ENCODE results near the gene C17orf114.
A peak's percentile ranks its signal among the peaks of the same experiment; 100 is the strongest.

C17orf114 gene

GRCh38 chr17:4777969-4778760 is 24.0 kb downstream of the C17orf114 start (continued):
- peak; percentile 76; the same call in 1 of the 2 replicates for TF ChIP-seq ATF2 (CRISPR knock-in tag; IDR thresholded peaks at IDR 0.05)
- no peak for TF ChIP-seq PRDM15 (CRISPR knock-in tag; IDR thresholded peaks at IDR 0.05)
- peak; percentile 87 for TF ChIP-seq PHF5A (CRISPR knock-in tag; IDR thresholded peaks at IDR 0.05; ENCODE audit: low read depth, unreplicated experiment)
- TF ChIP-seq ZFP90 (CRISPR knock-in tag; IDR thresholded peaks at IDR 0.05; ENCODE audit: borderline replicate concordance), result peak; percentile 81
- TF ChIP-seq RXRB (CRISPR knock-in tag; IDR thresholded peaks at IDR 0.05; ENCODE audit: borderline replicate concordance), result peak; percentile 82
- no peak for TF ChIP-seq WIZ (CRISPR knock-in tag; IDR thresholded peaks at IDR 0.05)
- peak; percentile 29; the same call in 1 of the 2 replicates for TF ChIP-seq ZNF629 (CRISPR knock-in tag; conservative IDR thresholded peaks at IDR 0.05)
- peak; percentile 26; the same call in 1 of the 2 replicates for TF ChIP-seq CCDC6 (CRISPR knock-in tag; IDR thresholded peaks at IDR 0.05)
- TF ChIP-seq CSRNP1 (CRISPR knock-in tag; IDR thresholded peaks at IDR 0.05), result no peak
- peak; percentile 67; the same call in 1 of the 2 replicates for TF ChIP-seq MYC (CRISPR knock-in tag; IDR thresholded peaks at IDR 0.05; ENCODE audit: borderline replicate concordance)
- no peak for TF ChIP-seq ATAD3A (CRISPR knock-in tag; IDR thresholded peaks at IDR 0.05)
- TF ChIP-seq, protein P1, sequence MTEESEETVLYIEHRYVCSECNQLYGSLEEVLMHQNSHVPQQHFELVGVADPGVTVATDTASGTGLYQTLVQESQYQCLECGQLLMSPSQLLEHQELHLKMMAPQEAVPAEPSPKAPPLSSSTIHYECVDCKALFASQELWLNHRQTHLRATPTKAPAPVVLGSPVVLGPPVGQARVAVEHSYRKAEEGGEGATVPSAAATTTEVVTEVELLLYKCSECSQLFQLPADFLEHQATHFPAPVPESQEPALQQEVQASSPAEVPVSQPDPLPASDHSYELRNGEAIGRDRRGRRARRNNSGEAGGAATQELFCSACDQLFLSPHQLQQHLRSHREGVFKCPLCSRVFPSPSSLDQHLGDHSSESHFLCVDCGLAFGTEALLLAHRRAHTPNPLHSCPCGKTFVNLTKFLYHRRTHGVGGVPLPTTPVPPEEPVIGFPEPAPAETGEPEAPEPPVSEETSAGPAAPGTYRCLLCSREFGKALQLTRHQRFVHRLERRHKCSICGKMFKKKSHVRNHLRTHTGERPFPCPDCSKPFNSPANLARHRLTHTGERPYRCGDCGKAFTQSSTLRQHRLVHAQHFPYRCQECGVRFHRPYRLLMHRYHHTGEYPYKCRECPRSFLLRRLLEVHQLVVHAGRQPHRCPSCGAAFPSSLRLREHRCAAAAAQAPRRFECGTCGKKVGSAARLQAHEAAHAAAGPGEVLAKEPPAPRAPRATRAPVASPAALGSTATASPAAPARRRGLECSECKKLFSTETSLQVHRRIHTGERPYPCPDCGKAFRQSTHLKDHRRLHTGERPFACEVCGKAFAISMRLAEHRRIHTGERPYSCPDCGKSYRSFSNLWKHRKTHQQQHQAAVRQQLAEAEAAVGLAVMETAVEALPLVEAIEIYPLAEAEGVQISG (CRISPR knock-in tag; IDR thresholded peaks at IDR 0.05), result peak; percentile 69
- peak in 1 of 2 experiments; percentile 90; a peak in 2 of 4 replicates for TF ChIP-seq KLF16 (CRISPR knock-in tag; IDR thresholded peaks at IDR 0.05)
- TF ChIP-seq ZNF280D (CRISPR knock-in tag; IDR thresholded peaks at IDR 0.05), result peak; percentile 83
